NCI-H345 treated with DMSO at 0.1 percent for 48 hours (cell line): ENCODE results near the gene INSR.
"Not testable (repeated sequence)": the region's sequence is repeated elsewhere in the genome, so short reads cannot be mapped to it uniquely, and the experiment has no call there.

Experiments
- DNase-seq: peaks from one replicate; lab custom pipeline; 2025; ENCODE audit not compliant: unreplicated experiment; lab: John Stamatoyannopoulos, UW

INSR gene

GRCh38 chr19:7104747-7105447 lies 189.3 kb downstream of the INSR start:
- no peak for DNase-seq

- DNase-seq, result no peak
Measured at GRCh38 chr19:7101498-7102253, 192.5 kb downstream of the INSR start.

- DNase-seq, result no peak
Measured at GRCh38 chr19:7099597-7099921, 194.7 kb downstream of the INSR start.

DNA sequence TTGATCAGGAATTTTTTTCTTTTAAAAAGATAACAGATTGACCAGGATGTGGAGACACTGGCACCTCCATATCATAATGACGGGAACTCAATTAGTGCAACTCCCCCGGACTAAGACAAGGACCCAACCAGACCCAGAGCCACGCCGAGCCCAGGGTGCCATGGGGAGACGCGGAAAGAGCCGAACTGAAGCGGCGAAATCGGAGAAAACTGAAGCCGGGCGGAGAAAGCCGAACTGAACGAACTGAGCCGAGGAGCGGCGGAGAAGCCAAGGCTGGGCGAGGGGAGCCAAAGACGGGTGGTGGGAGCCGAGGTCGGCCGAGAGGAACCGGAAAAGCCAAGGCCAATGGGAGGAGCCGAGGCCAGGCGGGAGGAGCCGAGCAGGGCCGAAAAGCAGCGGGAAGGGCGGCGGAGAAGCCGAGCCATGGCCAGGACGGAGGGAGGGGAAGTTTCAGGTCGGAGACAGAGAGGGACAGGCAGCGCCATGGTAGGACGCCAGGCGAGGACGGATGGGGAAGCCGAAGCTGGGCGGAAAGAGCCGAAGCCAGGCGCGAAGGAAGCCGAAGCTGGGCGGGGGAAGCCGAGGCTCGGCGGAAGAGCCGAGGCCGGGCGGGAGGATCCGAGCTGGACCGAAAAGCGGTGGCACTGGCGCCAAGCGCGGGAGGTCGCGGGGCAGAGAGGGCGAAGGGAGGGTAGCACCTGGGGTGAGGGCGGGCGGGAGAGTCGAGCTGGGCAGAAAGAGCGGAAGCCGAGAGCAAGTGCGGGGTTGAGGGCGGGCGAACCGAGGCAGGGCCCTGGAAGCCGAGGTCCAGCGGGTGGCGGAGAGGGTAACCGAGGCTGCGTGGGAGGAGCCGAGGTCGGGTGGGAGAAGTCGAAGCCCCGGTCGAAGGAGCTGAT lies 195.3 kb downstream of the INSR start:
- peak; percentile 72 for DNase-seq

DNA sequence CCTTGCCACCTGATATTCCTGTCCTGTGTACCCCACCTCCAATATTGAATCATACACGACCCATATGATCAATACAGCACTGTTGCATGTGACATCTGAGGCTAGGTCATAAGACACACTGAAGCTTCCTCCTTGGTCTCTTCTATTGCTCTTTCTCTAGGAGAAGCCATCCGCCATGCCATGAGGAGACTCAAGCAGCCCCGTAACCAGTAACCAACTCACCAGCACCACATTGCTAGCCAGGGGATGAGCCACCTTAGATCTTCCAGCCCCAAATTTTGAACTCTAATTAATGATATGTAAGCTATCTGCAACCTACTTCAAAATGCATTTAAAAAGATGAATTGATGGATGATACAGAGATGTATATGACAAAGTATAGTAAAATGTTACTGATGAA lies 196.1 kb downstream of the INSR start:
- DNase-seq, result no peak

DNA sequence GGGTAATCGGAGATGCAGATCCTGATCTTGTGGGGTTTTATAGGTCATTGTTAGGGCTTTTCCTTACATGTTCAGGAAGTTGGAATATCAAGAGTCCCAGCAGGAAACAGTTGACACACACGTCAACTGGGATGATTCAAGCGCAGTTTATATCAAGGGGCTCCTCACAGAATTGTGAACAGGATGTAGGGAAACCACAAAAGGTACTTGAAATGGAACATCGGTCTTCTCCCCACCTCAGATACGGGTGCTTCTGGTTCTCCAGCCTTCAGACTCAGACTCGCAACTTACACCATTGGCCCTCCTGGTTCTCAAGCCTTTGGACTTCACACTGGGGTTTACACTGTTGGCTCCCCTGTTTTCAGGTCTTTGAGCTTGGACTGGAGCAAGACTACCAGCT lies 205.2 kb downstream of the INSR start:
- no peak for DNase-seq

- no peak for DNase-seq
Measured at GRCh38 chr19:7083076-7083956, 210.9 kb downstream of the INSR start.

DNA sequence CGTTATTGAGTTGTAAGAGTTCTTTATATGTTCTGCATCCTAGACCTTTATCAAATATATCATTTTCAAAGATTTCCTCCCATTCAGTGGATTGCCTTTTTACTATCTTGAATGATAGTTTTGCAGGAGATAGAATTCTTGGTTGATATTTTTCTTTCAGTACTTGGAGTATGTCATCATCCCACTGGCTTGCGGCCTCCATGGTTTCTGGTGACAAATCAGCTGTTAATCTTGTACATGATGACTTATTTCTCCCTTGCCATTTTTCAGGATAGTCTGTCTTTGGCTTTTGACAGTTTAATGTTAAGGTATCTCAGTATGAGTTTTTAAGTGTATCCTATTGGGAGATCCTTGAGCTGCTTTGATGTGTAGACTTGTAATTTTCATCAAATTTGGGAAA lies 216.2 kb downstream of the INSR start:
- no peak for DNase-seq

GRCh38 chr19:7076151-7076550 lies 218.1 kb downstream of the INSR start:
- DNase-seq, result no peak

DNA sequence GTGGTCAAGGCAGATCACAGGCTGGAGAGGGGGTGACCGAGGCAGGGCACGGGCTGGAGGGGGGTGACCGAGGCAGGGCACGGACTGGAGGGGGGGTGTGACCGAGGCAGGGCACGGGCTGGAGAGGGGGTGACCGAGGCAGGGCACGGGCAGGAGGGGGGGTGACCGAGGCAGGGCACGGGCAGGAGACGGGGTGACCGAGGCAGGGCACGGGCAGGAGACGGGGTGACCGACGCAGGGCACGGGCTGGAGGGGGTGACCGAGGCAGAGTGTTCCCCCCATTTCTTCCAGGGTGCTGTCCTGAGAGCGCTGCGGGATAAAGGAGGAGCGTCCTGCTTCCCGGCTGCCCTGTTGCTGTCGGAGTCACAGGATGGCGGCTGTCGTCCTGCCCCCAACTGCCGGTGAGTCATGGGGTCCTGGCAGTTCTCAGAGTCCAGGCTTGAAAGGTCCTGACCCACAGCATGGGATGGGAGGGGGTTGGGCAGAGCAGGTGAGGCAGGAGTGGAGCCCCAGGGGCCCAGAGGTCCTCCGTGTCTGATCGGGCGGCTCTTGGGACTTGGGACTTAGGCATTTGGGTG lies 219.4 kb downstream of the INSR start:
- no peak for DNase-seq

DNA sequence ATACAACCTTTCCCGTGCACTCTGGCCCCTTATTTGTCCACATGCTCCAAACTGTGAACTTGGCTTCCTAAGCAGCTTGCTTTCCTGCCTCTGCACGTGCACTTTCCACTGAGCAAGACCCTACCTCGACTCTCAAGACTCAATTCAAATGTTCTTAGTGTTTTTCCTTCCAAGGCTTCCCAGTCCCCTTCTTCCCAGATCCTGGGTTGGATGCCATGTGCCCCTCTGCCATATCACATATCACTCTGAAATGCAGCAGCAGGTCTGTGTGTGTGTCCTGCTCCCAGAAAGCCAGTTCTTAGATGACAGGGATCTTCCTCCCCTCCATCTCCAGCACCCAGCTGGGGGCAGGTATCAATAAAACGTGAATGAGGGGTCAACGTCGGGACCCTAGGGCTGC lies 221.7 kb downstream of the INSR start:
- DNase-seq, result no peak

- DNase-seq, result no peak
Measured at GRCh38 chr19:7069904-7070226, 224.3 kb downstream of the INSR start.

DNA sequence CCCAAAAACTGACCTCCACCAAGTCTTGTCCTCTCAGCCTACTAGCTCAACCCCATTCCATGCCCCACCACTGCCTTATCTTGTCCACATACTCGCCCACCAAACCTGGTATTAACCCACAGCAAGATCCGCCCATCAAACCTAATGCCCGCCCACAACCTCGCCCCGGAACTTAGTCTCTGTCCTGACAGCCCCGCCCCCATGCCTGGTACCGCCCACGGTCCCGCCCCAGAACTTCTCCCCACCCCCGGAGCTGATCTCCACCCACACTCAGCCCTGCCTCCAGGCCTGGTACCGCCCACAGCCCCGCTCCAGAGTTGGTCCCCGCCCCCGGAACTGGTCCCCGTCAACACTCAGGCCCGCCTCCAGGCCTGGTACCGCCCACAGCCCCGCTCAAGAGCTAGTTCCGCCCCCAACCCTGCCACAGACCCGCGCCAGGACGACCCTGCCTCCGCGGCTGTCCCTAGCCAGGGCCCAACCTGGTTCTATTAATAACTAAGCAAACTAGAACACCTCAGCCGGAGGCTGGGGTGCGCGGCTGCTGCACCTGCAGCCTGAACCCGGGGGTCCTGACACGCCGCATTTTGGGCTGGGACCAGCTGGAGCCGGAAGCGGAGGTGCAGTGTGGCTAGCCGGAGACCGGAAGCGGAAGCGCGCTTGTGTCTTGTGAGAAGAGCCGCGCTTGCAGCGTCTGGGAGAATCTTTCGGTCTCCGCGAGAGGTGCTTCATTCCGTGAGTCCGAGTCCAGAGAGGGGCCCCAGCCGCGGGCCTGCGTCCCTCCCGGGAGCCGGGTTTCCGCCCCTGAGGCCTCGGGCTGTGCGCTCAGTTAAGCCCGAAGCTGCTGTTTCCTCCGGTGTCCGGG lies 224.9 kb downstream of the INSR start, which contains the start of gene ZNF557:
TSS of gene ZNF557 (plus strand) at position 662 of the 862 bp plus-strand sequence. CDS start 5,372 bp downstream, outside the sequence.
- peak; percentile 81 for DNase-seq

- no peak for DNase-seq
Measured at GRCh38 chr19:7068599-7068998, 225.6 kb downstream of the INSR start.

GRCh38 chr19:7067716-7068115 lies 226.5 kb downstream of the INSR start:
- no peak for DNase-seq

- DNase-seq, result not testable (repeated sequence)
Measured at GRCh38 chr19:7067122-7067521, 227.1 kb downstream of the INSR start.

GRCh38 chr19:7063764-7064418 lies 230.3 kb downstream of the INSR start:
- no peak for DNase-seq

DNA sequence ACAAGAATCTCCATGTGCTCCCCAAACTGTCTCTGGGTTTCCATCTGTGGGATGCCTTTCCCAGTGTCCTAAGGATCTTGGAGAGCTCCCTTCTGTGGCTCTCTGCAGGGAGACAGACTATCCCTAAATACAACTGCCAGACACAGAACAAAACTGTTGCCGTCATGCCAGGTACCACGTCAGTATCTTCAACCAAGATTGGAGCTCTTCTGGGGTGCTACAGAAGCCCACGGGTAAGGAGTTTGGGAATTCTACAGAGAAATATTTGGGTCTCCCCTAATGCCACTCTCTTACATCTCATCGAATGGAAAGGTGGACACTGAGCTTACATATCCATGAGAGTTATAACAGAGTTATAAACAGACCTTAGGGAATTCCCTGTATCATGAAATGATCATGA lies 230.9 kb downstream of the INSR start:
- DNase-seq, result no peak
